NB4 (cell line): ENCODE data around the gene JCAD.
"Not testable (repeated sequence)": the region's sequence is repeated elsewhere in the genome, so short reads cannot be mapped to it uniquely, and the experiment has no call there.

Source experiments
- DNase-seq: peaks from one replicate; pipeline ENCODE4 v3.0.0; 2010; ENCODE audit warnings: low read depth
- H3K4me3 ChIP-seq: one replicate; pipeline ENCODE4 v1.5.1; 2011; ENCODE audit warnings: mild to moderate bottlenecking, low read depth, low read length, moderate library complexity
- MYC ChIP-seq: IDR thresholded peaks from 2 replicates; pipeline ENCODE4 v1.6.1; 2011; ENCODE audit warnings: low read depth, low read length
- POLR2A ChIP-seq: IDR thresholded peaks from 2 replicates; pipeline ENCODE4 v1.6.1; 2011; ENCODE audit warnings: mild to moderate bottlenecking; ENCODE audit not compliant: insufficient read length; ENCODE audit errors: extremely low read depth
- TF ChIP-seq, protein P1 (sequence below): IDR thresholded peaks from one replicate; pipeline ENCODE4 v1.5.1; 2012; ENCODE audit warnings: low read depth, low read length
- TF ChIP-seq, protein P2 (sequence below): IDR thresholded peaks from 2 replicates; pipeline ENCODE4 v1.6.1; 2011; ENCODE audit warnings: low read depth, low read length

JCAD gene

DNA sequence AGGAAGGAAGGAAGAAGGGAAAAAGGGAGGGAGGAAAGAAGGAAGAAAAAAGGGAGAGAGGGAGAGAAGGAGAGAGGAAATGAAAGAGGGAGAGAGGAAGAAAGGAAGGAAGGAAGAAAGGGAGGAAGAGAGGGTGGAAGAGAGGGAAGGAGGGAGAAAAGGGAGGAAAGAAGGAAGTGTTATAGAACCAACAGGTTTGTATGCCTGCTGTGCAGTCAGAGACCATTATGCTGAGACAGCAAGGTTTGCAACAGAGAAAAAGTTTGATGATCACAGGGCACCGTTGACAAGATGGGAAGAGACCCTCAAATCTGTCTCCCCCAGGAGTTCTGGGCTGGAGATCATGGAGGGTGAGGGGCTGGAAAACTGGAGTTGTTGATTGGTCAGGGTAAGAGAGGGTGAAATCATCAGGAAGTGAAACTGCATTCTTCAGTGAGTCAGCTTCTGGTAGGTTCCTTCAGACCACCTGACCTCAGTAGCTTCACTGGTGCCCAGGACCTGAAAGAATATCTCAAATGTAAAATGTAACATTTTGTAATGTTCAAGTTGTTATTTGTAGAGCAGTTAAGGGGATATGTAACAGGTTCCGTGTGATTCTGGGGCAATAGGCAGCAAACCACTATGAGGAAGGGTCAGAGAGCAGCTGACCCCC, 76.3 kb downstream of the JCAD start:
- H3K4me3 ChIP-seq: no peak overlapping the region
- TF ChIP-seq, protein P1, sequence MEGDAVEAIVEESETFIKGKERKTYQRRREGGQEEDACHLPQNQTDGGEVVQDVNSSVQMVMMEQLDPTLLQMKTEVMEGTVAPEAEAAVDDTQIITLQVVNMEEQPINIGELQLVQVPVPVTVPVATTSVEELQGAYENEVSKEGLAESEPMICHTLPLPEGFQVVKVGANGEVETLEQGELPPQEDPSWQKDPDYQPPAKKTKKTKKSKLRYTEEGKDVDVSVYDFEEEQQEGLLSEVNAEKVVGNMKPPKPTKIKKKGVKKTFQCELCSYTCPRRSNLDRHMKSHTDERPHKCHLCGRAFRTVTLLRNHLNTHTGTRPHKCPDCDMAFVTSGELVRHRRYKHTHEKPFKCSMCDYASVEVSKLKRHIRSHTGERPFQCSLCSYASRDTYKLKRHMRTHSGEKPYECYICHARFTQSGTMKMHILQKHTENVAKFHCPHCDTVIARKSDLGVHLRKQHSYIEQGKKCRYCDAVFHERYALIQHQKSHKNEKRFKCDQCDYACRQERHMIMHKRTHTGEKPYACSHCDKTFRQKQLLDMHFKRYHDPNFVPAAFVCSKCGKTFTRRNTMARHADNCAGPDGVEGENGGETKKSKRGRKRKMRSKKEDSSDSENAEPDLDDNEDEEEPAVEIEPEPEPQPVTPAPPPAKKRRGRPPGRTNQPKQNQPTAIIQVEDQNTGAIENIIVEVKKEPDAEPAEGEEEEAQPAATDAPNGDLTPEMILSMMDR: no peak
- TF ChIP-seq POLR2A: no peak
- TF ChIP-seq MYC: no peak
- TF ChIP-seq, protein P2, sequence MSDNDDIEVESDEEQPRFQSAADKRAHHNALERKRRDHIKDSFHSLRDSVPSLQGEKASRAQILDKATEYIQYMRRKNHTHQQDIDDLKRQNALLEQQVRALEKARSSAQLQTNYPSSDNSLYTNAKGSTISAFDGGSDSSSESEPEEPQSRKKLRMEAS: no peak
- no peak for DNase-seq

DNA sequence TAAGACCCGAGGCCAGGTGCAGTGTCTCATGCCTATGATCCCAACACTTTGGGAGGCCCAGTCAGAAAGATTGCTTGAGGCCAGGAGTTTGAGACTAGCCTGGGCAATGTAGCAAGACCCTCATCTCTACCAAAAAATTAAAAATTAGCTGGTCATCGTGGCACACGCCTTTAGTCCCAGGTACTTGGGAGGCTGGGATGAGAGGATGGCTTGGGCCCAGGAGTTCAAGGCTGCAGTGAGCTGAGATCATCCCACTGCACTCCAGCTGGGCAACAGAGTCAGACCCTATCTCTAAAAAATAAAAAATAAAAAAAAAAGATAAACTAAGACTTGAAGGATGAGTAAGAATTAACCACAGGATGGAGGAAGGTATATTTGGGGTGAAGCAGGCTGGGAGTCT, 77.9 kb downstream of the JCAD start:
- TF ChIP-seq POLR2A: no peak
- no peak for TF ChIP-seq MYC
- TF ChIP-seq, protein P2: no peak
- TF ChIP-seq, protein P1: no peak
- no peak overlapping the region for H3K4me3 ChIP-seq
- no peak for DNase-seq

DNA sequence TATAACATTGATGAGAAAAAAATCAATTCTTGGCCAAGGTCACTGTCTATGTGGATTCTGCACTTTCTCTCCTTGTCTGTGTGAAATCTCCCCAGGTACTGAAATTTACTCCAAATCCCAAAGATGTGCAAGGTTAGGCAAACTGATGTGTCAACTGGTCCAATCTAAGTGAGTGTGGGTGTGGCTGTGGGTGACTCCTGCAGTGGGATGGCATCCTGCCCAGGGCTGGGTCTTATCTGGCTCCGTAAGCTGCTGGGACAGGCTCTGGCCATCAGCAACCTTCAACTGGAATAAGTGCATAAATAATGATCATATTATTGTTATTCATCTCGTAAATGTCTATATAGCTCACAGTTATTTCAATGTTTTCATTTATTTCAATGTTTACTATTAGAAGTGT, 79.3 kb downstream of the JCAD start:
- no peak for DNase-seq
- TF ChIP-seq, protein P2: no peak
- TF ChIP-seq MYC: no peak
- TF ChIP-seq, protein P1: no peak
- no peak for TF ChIP-seq POLR2A
- no peak overlapping the region for H3K4me3 ChIP-seq

DNA sequence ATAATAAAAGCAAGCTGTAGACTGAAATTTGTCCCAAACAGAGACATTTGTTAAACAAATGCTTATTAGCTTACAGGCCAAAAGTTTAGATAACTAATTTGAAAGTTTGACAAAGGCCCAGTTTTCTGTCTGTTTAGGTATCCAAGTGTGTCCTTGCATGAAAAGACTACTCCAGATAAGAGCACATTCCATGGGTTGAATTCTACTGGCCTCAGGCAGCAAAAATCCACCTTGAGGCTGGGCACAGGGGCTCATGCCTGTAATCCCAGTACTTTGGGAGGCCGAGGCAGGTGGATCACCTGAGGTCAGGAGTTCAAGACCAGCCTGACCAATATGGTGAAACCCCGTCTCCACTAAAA, 80.0 kb downstream of the JCAD start:
- not testable (repeated sequence) for DNase-seq, H3K4me3 ChIP-seq

DNA sequence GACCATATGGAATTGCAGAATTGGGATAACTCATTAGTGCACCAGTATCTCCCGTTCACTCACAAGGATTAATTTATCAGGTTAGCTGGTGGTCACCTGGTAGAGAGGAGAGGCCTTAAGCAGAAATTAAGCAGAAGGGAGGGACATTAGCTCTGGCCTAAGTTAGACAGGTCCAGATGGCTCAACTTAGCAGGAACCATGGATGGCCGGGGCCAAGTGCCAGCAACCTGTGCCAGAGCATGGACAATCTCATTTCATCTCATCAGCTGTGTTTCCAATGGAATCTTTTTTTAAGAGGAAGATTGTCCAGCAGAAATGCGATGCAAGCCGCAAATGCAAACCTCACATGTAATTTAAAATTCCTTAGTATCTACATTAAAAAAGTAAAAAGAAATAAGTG, 82.2 kb downstream of the JCAD start:
- no peak for DNase-seq
- H3K4me3 ChIP-seq: no peak overlapping the region
- TF ChIP-seq, protein P1: no peak
- TF ChIP-seq MYC (no peak), POLR2A (no peak)
- TF ChIP-seq, protein P2: no peak

DNA sequence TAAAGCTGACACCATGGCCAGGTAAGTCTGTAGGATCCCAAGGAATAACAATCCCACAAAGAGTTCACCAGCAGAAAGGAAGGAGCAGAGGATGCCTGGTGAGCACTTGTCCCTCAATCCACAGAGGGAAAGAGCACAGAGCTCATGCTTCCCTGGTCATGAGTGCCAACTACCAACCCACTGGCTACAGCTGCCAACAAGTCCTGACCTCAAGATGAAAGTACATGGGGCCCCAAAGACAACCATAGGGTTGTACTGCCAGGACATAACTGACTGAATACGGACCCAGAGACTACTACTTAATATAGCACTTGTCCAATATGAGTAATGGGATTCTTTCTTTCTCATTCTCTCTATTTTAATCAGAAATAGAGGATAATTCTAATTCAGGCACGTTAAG, 83.3 kb downstream of the JCAD start:
- DNase-seq: no peak
- no peak overlapping the region for H3K4me3 ChIP-seq
- TF ChIP-seq MYC: no peak
- TF ChIP-seq, protein P2: no peak
- TF ChIP-seq, protein P1: no peak
- no peak for TF ChIP-seq POLR2A
